GM19372 (cell line): ENCODE measurements around the gene PLB1.

Experiments used
- ATAC-seq: cut with Tn5 transposase; IDR thresholded peaks from one replicate; pipeline ENCODE4 v1.9.1; 2021; ENCODE audit warnings: mild to moderate bottlenecking, low read depth, moderate library complexity; ENCODE audit not compliant: unreplicated experiment

The PLB1 gene

DNA sequence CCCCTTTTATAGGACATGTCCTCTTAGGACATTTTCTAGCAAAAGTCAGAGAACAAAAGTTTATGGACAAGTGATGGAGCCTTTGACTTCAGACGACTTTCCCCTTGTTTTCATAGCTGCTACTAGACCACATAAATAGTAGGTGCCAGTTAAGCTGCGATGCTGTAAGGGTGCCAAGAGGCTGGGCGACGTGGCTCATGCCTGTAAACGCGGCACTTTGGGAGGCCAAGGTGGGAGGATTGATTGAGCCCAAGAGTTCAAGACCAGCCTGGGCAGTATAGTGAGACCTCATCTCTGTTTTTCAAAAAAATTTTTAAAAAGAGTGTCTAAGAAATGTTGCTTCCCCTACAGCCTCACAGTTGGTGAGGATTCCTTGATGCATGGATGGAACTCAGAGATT, 2.2 kb upstream of the PLB1 start:
- no peak for ATAC-seq

DNA sequence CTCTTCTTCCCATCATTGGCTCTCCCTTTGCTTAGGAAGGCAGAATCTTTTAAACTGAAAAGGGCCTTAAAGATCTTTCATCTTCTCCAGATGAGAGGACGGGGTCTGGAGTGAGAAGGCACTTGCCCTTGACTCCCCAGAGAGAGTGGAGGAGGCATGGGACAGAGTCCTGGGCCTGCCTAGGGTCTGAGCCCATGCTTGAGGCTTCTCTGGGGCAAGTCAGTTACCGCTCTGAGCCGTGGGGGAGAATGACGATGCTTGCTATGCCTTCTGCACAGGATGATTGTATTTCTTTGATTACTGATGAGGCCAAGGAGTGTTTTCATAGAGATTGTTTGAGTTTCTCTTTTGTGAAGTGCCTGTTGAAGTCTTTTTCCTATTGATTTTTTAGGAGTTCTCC, 921 bp downstream of the PLB1 start:
- ATAC-seq = no peak

DNA sequence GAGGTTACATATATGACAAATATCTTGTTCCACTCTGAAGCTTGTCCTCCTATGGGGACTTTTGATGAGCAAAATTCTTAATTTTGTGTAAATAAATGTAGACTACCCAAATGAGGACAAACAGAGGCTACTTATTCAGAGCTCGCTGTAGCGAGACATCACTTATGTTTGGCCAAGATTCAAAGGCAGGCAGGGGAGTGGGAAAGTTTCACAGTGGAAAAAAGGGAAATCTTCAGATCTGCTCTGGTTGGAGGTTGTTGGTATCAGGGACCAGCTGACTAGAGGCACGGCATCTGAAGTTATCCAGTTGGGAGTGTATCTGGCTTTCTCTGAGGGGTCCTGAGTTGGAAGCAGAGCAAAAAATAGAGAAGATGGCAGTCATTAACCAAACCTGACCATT, 1.3 kb downstream of the PLB1 start:
- no peak for ATAC-seq

DNA sequence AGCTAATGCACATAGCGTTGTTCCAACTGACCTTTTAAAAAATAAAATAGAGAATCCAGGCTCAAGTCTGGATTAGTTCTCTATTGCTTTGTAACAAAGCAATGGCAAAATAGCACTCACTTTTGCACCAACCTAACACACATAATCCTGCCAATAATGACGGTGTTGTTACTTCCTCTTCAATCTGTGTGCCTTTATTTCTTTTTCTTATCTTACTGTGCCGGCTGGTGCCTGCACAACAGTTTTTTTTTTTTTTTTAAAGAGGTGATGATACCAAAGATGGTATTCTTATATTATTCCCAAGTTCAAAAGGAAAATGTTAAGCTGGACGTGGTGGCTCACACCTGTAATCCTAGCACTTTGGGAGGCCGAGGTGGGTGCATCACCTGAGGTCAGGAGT, 3.4 kb downstream of the PLB1 start:
- ATAC-seq = no peak

DNA sequence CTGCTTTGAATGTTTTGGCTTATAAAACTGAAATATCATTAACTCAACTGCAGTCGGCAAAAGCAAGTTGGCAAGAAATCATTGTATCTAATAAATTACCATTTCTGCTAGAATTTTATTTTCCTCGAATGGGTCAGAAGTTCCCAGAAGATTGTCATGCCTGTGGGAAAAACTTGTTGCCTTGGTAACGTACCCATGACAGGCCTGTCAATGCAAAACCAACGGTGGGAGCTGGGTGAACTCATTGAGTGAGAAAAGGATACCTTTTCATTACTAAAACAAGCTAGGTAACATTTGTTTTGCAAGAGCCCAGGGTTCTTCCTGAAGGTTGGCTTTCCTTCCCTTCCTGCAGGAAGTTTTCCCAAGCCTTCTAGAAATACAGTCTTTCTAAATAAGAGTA, 9.5 kb downstream of the PLB1 start:
- ATAC-seq = no peak

DNA sequence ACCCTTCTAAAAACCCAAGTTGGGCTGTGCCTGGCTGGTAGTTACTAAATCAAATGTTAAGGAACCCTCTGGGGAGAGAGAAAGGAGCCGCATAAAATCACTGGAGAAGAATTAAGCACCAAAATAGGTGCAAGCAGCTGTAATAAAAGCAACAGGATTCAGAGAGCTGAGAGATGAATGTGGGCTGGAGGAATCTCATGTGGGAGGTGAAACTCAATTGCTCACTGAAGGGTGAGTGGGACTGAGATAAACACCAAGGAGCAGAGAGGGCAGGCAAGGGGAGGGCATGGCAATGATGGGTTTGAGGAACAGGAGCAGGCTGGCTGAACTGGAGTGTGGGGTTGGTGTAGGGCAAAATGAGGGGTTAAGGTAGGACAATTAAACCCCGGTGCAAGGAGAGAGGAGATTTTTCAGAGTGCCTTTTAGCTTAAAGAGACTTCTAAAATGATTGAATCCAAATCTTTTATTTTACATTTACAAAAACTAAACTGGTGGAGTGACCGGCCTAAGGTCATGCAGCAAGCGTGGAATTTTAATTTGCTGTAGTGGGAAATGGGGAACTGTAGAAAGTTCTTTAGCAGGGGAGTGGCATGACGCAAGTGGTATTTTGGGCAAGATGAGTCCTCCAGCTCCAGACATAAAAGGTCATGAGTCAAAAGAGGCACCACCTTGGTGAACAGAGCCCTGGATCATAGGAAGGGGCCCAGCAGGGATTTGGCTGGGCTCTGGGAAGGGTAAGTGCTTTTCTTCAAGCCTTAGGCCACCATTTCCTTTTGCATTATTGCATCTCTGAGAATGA, 10.5 kb downstream of the PLB1 start:
- no peak for ATAC-seq

DNA sequence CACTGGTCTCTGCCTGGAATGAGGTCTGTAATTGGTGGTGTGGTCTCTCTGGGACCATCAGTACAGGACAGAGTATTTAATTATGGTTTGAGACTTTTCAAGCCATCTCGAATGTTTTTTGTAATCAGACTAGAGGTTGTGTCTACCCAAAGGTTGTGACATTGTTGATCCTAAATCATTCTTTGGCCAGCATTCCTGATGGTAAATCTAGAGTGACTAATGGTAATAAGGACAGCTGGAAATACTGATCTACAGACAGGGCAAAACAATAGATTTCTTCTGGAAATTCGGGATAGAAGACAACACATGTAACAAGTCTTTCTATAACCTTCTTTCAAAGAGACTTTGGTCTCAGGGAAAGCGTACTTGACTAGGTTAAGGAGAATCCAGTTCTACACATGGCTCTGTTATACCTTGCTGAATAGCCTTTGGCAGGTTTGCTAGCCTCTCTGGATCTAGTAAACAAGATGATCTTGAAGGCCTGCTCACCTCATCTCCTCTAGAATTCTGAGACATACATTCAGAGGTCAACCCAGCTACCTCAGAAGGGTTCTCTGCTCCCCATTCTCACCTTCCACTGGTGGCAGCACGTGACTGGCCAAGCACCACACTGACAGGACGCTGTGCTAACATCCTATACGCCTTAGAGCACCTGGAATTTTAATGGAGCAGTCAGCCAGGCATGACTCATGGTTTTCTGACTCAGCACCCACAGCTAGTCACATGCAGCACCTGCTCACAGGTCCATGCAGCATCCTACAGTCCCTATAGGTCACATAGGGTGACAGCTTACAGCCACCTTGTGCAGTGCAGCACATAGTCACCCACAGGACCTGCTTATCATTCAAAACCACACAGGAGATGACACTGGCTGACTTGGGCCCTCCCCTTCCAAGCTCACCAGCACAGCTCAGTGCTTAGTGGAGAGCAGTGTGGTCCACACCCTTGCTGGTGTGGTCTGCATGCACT, 12.2 kb downstream of the PLB1 start:
- no peak for ATAC-seq

DNA sequence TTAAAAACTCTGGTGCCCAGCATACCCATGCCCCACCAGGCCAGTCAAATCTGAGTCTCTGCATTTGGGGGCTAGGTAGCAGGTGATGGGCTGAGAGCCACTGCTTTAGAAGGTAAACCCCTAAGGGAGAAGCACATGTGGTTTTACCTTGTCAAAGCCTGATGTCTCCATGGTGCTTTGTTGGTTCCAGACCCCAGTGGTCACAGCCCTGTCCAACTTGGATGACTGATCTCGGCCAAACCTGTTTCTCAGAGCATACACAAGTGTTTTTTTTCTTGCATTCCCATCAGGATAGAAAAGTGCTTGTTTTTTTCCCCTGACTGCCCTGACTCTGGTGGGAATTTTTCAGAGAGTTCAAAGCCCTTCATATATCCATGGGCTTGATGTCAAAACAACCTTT, 13.5 kb downstream of the PLB1 start:
- no peak for ATAC-seq

DNA sequence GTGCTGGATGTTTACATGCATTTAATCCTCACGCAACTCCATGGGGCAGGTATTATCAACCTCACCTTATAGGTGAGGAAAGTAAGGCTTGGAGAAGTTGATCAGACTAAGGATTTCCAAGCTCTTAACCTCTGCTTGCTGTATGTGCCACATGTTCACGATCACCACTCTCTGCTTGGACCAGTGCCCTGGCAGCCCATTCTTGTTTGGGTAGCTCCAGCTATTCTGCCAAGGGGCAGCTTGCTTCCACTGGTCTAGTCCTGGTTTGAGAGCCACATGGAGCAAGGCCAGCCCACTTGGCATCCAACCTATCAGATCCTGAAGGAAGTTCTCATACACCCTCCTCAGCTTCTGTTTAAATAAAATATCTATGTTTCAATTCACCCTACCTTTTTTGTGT, 14.3 kb downstream of the PLB1 start:
- no peak for ATAC-seq

DNA sequence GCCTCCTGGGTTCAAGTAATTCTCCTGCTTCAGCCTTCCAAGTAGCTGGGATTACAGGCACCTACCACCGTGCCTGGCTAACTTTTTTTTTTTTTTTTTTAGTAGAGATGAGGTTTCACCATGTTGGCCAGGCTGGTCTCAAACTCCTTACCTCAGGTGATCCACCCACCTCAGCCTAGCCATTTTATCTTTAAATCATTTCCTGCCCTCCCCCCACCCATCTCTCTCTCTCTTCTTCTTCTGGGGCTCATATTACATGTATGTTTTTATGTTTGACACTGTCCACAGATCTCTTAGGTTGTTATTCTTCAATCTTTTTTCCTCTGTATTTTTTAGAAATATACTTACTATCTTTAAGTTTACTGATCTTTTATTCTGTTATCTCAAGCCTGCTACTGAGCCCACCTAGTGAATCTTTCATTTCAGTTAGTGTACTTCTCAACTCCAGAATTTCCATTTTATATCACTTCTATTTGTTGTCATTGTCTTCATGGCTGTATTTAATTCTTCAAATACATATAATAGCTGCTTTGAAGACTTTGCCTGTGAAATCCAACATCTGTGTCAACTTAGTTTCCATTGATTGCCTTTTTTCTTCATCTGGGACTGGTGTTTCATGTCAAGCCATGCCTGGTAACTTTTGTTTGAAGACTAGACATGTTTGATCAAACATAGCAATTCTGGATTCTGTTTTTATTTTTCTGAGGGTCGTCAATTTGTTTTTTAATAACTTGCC, 16.2 kb downstream of the PLB1 start:
- ATAC-seq = no peak

DNA sequence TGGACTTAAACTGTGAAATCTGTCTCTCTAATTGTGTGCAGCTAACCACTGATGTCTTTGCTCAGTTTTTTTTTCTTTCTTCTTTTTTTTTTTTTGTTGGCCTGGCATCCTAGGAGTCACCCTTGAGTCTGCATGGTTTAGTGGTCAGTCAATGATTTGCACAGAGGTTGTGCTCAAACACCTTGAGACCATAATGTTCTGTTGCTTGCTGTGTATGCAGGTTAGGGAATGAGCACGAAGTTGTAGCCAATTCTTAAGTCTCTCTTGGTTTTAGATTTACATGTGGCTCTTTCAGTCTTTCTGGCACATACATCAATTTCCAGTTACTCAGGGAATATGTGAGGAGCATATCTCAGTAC, 16.7 kb downstream of the PLB1 start:
- no peak for ATAC-seq

DNA sequence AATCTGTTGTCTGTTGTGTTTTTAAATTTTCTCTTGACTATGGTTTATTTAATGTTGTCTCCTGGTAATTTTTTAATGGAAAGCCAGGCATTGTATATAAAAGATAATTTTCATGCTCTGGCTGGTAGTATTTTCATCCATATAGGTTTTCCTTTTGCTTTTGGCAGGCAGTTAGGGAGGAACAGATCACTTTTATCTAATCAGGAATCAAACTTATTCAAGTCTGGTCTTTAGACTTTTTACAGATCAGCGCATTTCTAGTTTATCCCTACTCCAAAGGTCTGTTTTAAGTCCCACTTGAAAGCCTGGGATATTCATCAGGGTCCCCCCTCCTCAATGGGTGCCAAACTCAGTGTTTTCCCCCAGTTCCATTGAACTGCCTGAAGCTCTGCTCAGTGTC, 17.2 kb downstream of the PLB1 start:
- ATAC-seq = no peak

DNA sequence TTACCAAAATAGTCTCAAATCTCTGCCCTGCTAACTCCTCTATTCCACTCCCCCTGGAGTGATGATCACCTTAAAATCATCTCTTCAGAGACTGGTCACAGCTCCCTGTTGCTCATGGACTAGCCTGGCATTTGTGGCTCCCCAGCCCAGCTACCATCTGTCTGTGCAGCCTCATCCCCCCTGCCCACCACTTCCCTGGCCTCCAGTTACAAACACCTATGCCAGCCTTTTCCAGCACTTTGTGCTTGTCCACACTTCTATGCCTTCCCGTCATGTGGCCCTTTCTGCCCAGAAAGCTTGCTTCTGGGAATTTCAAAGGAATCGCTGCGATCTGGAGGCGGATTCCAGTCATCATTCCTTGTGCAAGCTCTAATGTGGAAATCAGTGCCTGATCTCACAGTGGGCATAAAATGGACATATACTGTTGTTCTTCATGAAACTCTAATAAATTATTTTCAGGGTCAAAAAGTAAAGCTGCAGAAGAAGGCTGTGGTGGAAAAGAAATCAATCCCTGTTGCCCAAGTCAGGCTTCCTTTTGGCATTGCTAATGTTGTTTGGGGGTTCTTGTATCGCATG, 19.4 kb downstream of the PLB1 start:
- no peak for ATAC-seq

DNA sequence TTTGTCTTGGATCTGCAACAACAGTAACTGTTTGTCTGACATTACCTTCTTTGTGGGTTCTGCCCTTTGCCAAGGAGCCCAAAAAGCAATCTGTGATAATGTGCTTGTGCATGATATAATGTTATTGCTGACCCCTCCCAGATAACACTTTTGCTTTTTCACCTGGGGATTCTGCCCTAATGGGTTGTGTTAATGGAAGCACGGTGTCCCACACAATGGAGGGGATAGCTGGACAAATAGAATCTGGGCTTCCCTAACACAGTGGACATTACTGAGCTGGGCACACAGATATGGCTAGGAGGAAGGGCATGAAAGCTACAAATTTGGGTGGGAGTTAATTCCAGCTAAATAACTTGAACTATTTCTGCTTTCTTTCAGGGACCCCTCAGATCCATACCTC, 20.6 kb downstream of the PLB1 start:
- ATAC-seq = no peak

DNA sequence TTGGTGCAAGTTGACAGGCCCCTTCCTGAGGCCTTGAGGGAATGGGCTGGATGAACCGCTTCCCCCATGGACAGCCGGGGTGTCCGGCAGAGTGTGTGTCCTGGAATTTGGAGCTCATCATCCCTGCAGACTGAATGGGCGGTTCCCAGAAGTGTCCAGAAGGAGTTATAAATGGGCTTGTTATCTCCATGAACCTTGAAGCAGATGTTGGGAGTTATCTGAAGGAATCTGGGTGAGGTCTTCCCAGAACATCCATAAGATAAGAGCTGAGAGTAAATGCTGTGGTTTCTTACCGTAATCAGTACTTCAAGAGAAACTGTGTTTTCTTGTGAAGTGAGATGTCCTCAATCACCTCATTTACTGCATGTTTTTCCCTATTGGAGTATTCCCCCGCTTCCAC, 21.1 kb downstream of the PLB1 start:
- no peak for ATAC-seq

DNA sequence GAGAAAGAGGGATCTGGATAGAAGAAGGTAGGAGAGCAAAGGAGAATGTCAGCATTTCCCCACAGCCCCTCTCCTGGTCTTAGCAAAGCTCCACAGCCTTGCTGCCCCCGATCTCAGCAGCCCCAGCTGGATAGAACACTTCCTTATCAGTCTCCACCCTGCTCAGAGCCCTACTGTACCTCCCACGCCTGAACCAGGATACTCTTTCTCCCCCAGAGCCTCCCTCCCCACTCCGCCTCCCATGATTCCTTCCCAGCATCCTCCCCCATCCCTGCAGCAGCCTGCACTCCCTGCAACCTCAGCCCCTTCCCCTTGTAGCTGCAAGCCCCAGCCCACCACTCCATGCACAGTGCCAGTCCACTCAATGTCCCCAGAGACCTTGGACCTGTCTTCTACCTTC, 25.8 kb downstream of the PLB1 start:
- no peak for ATAC-seq

DNA sequence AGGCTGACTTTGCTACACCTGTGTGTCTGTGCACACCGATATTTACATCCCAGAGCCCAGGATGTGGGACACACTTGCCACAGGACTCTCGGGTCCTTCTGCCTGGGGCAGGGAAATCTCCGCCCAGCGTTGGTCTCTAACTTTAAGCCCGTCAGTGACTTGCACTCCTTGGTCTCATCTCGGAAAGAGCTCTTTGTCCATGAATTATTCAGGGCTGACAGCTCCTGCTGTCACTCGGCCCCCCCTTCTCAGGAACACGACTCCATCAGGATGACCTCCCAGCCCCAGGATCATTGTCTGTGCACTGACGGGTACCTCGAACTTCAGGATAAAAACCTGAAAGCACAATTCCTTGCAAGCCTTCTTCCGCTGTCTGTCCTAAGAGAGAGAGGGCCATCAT, 26.6 kb downstream of the PLB1 start:
- no peak for ATAC-seq

DNA sequence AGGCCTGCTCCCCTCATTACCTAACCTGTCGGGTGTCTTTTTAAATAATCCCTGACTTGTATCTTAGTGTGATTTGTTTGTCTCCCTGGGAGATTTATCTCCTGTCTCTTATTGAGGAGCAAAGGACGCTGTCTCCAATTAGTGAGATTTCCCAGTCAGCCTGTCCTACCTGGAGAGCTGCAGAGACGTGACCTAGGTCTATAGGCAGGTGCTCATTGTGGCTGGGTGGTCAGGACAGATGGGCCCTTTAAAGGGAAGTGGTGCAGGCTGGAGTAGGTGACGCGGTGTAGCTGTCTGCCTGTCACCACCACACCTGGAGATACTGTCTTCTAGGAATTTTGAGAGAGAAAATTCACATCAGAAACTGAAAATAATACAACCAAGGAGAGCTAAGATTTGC, 28.0 kb downstream of the PLB1 start:
- ATAC-seq = no peak

DNA sequence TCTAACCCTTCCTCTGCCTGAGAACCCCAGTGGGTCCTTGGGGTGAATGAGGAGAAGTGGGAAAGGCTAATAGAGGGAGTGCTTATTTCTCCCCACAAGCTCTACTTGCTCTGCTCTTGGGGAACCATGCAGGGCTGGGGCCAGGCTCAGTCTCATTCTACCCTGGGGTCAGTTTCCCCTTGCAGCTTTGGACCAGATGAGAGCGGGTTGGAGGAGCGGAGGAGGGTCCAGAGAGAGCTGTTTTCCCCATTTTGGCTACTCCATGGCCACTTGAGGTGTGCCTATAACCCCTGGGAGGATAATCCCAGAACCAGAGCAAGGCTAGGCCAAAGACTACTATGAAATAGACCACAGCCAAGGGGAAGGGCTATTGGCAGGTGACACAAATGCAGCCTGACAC, 29.6 kb downstream of the PLB1 start:
- no peak for ATAC-seq

DNA sequence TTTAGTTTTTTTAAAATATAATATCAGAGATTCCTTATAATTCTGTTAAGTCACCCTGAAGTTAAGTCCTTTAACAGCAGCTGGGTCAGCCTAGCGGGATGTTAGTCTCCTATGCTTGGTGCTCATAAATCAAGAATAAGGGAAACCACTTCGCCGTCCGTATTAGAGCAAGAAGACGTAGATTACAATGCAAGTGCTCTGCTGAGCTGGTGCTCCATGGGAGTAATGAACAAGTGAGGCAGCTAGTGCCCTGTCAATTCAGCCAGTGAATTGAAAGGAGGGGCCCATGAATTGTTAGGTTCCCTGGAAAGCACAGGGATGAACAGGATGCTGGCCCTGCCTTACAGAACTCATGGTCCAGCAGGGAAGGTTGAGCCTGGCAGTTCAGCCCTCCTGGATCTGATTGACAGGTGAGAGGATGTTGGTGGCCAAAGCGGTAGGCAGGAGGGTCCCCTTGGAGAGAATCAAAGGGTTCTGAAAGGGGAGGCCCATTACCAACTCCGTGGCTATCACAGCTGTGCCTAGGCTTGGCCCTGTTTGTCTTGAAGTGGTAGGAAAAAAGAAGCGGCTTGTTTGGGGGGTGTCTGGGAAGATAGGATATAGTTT, 30.8 kb downstream of the PLB1 start:
- ATAC-seq = no peak
